ENCODE data around the gene SIRPB2.
"Not testable (repeated sequence)": the region's sequence is repeated elsewhere in the genome, so short reads cannot be mapped to it uniquely, and the experiment has no call there.

Gene SIRPB2

GRCh38 chr20:1503564-1504227 lies 12.5 kb upstream of the SIRPB2 start:
- in situ Hi-C loops (cut with MboI; ENCODE audit: low sequenced_read_pairs, unreplicated experiment) = no loop called here
- peak; percentile 96 for TF ChIP-seq CTCF (IDR thresholded peaks at IDR 0.05; ENCODE audit: borderline replicate concordance, control extremely low read depth, extremely low read depth, insufficient read depth, missing control alignments)
- peak; percentile 77 for DNase-seq (ENCODE audit: low spot score)

GRCh38 chr20:1500496-1500895 lies 9.3 kb upstream of the SIRPB2 start:
- no peak for DNase-seq (ENCODE audit: low spot score)
- in situ Hi-C loops (cut with MboI; ENCODE audit: low sequenced_read_pairs, unreplicated experiment) = no loop called here
- no peak for TF ChIP-seq CTCF (IDR thresholded peaks at IDR 0.05; ENCODE audit: borderline replicate concordance, control extremely low read depth, extremely low read depth, insufficient read depth, missing control alignments)

GRCh38 chr20:1499528-1500420 lies 8.6 kb upstream of the SIRPB2 start:
- TF ChIP-seq CTCF (IDR thresholded peaks at IDR 0.05; ENCODE audit: borderline replicate concordance, control extremely low read depth, extremely low read depth, insufficient read depth, missing control alignments) = no peak
- in situ Hi-C loops (cut with MboI; ENCODE audit: low sequenced_read_pairs, unreplicated experiment) = no loop called here

GRCh38 chr20:1497371-1497770 lies 6.2 kb upstream of the SIRPB2 start:
- DNase-seq (ENCODE audit: low spot score); in situ Hi-C loops (cut with MboI; ENCODE audit: low sequenced_read_pairs, unreplicated experiment): not testable (repeated sequence)

More at GRCh38 chr20:1499528-1500420, 8.6 kb upstream of the SIRPB2 start:
- DNase-seq (ENCODE audit: low spot score) = no peak

- no peak for TF ChIP-seq CTCF (IDR thresholded peaks at IDR 0.05; ENCODE audit: borderline replicate concordance, control extremely low read depth, extremely low read depth, insufficient read depth, missing control alignments)
- no peak for DNase-seq (ENCODE audit: low spot score)
- in situ Hi-C loops (cut with MboI; ENCODE audit: low sequenced_read_pairs, unreplicated experiment) = no loop called here
Observed at GRCh38 chr20:1496930-1497329, 5.7 kb upstream of the SIRPB2 start.

GRCh38 chr20:1494436-1494835 lies 3.2 kb upstream of the SIRPB2 start:
- TF ChIP-seq CTCF (IDR thresholded peaks at IDR 0.05; ENCODE audit: borderline replicate concordance, control extremely low read depth, extremely low read depth, insufficient read depth, missing control alignments) = no peak
- in situ Hi-C loops (cut with MboI; ENCODE audit: low sequenced_read_pairs, unreplicated experiment) = no loop called here

GRCh38 chr20:1493536-1493935 lies 2.3 kb upstream of the SIRPB2 start:
- DNase-seq (ENCODE audit: low spot score) = no peak
- in situ Hi-C loops (cut with MboI; ENCODE audit: low sequenced_read_pairs, unreplicated experiment) = no loop called here
- no peak for TF ChIP-seq CTCF (IDR thresholded peaks at IDR 0.05; ENCODE audit: borderline replicate concordance, control extremely low read depth, extremely low read depth, insufficient read depth, missing control alignments)

More at GRCh38 chr20:1494436-1494835, 3.2 kb upstream of the SIRPB2 start:
- no peak for DNase-seq (ENCODE audit: low spot score)

All from GM13976 (cell line).